Muscle of arm (tissue), 12 donors: ENCODE results near the gene GINS1. TPM values are rescaled to one million over a fixed set of nuclear protein-coding genes. Genes with fewer than 3 reads are reported as not detected.
"Not testable (repeated sequence)": the region's sequence is repeated elsewhere in the genome, so short reads cannot be mapped to it uniquely, and the experiment has no call there.

Experiments
- DNase-seq: peaks from one replicate; pipeline ENCODE4 v3.0.0-alpha.2; 2013
- polyA plus RNA-seq, 12 donors: library from polyadenylated mRNA; unstranded; fragments of 120-200 nt; gene quantifications; one replicate each; pipeline ENCODE4 v1.2.1, GENCODE V29; 2013; ENCODE audit not compliant: insufficient read length in 12 of 12

The GINS1 gene
- polyA plus RNA-seq, 12 donors: 4.5 to 11.3 (median 8.7) TPM; not detected in 1

GRCh38 chr20:25453035-25453810, 45.8 kb downstream of the GINS1 start:
- no peak for DNase-seq

GRCh38 chr20:25454153-25454900, 46.9 kb downstream of the GINS1 start:
- no peak for DNase-seq

GRCh38 chr20:25457886-25458680, 50.6 kb downstream of the GINS1 start:
- DNase-seq: no peak

- DNase-seq: no peak
These were observed 51.8 kb downstream of the GINS1 start for GRCh38 chr20:25459111-25459830.

GRCh38 chr20:25459916-25460535, 52.6 kb downstream of the GINS1 start:
- DNase-seq: no peak

- no peak for DNase-seq
These were observed 53.2 kb downstream of the GINS1 start for GRCh38 chr20:25460566-25461280.

GRCh38 chr20:25461281-25461650, 53.8 kb downstream of the GINS1 start:
- DNase-seq: no peak

- DNase-seq: peak; percentile 25
These were observed 54.5 kb downstream of the GINS1 start for GRCh38 chr20:25461786-25462545.

GRCh38 chr20:25464501-25465242, 57.2 kb downstream of the GINS1 start:
- peak; percentile 9 for DNase-seq

- no peak for DNase-seq
These were observed 58.0 kb downstream of the GINS1 start for GRCh38 chr20:25465243-25466135.

- DNase-seq: no peak
These were observed 59.4 kb downstream of the GINS1 start for GRCh38 chr20:25466846-25467245.

- no peak for DNase-seq
These were observed 60.0 kb downstream of the GINS1 start for GRCh38 chr20:25467441-25467840.

GRCh38 chr20:25468126-25469075, 60.9 kb downstream of the GINS1 start:
- no peak for DNase-seq

- DNase-seq: no peak
These were observed 62.1 kb downstream of the GINS1 start for GRCh38 chr20:25469558-25469957.

- peak; percentile 23 for DNase-seq
These were observed 62.6 kb downstream of the GINS1 start for GRCh38 chr20:25470045-25470444.

GRCh38 chr20:25471020-25471419, 63.5 kb downstream of the GINS1 start:
- DNase-seq: no peak

- DNase-seq: not testable (repeated sequence)
These were observed 65.8 kb downstream of the GINS1 start for GRCh38 chr20:25473297-25473696.
